Stimulated activated CD8-positive, alpha-beta memory T cell treated with anti-CD3 and anti-CD28 coated beads, Interleukin-12 subunit alpha, Interleukin-12 subunit beta, amount 100 ng/mL, for 24 hours (primary cell): ENCODE measurements around the gene CIDEC.
A peak's percentile ranks its signal among the peaks of the same experiment; 100 is the strongest.

Experiments
- DNase-seq: peaks from one replicate; pipeline ENCODE4 v3.0.0-alpha.2; 2020; ENCODE audit errors: extremely low read depth

Gene CIDEC

DNA sequence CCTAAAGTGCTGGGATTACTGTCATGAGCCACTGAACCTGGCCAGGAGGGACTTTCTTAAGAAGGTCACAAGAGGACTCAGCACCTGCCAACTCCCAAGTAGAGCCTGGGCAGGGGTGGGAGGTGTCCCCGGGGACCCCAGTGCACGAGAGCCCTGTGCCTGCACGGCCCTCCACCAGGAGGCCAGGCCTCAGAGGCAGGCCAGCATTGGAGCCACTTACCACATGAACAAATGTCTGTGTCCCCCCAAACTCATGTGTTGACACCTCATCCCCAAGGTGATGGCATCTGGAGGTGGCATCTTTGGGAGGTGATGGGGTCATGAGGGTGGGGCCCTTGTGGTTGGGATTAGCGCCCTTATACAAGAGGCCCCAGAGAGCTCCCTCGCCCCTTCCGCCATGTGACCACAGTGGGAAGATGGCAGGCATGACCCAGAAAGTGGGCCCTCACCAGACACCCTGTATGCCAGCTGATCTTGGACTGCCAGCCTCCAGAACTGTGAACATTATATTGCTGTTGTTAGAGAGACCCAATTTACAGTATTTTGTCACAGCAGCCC is 33.0 kb downstream of the CIDEC start:
- DNase-seq = no peak

DNA sequence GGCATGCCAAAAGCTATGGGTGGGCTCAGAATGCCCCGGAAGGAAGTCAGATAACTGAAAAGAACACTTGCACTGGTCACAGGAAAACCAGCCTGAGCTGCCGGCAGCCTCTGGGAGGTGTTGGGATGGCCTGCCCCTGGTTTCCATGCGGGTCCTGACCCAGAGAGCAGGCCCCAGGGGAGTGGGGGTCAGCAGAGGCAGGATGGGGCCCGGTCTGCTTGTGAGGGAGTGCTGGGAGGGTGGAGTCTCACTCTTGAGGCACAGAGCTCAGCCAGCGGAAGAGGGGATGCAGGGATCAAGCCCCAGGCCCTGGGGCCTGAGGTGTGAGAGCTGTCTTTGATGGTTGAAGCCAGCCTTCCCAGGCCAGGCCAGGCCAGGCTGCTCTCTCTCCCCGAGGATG is 33.8 kb downstream of the CIDEC start:
- DNase-seq = no peak

DNA sequence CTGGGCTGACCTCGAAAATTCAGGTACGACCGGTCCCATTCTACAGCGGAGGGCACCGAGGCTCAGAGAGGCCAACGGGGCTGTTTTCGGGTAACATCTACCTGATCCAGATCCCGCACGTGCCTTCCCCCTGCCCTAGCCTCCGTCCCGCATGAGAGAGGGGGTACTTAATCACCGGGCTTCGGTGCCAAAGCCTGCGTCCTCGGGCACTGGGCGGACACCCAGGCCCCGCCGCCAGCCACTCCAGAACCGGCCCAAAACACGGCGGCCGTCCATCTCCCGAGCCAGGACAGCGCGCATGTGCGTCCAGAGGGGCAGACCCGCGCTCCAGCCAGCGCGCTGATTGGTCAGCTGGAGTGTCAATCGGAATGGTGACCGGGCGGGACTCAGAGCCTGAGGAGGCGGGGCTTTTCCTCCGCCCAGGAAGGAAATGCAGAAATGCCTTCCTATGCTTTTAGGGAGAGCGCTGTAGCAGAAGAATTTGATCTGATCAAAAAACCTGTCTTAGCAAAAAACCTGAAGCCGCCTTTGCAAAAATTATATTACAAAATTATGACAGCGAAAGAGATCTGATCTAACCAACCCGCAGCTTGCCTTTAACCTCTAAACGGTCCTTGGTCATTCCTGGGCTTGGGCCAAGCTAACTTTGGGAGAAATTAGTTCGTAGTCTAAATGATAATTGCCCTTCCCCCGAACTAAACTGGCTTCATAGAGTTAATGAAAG is 36.2 kb downstream of the CIDEC start, which contains the start of gene RPUSD3:
RPUSD3 (minus strand) TSS at position 294 of the 724 bp plus-strand sequence; CDS start at position 276, 18 bp downstream.
- peak; percentile 84 for DNase-seq

GRCh38 chr3:9841015-9841414 is 39.0 kb downstream of the CIDEC start:
- no peak for DNase-seq

GRCh38 chr3:9838856-9839255 is 41.2 kb downstream of the CIDEC start:
- no peak for DNase-seq

GRCh38 chr3:9837701-9838582 is 42.1 kb downstream of the CIDEC start:
- no peak for DNase-seq

GRCh38 chr3:9834520-9835380 is 45.3 kb downstream of the CIDEC start:
- no peak for DNase-seq

- no peak for DNase-seq
Observed at GRCh38 chr3:9833078-9833477, 47.0 kb downstream of the CIDEC start.

DNA sequence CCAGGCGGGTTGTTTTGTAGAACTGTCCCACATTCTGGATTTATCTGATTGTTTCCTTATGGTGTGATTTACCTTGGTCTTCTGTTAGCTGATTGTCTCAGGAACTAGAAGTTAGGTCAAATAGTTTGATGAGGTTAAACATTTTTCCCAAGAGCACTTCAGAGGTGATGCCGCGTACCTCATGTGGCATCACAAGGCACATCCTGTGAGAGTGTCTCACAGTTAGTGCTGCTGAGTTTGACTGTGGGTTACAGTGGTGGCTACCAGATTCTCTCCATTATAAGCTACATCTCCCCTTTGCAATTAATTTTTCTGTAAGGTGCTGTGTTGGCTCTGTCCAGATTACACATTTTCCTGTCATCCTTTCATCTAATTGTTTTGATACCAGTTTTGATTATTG is 48.8 kb downstream of the CIDEC start:
- no peak for DNase-seq

- no peak for DNase-seq
Observed at GRCh38 chr3:9828801-9829755, 51.0 kb downstream of the CIDEC start.

GRCh38 chr3:9826815-9827573 is 53.1 kb downstream of the CIDEC start:
- DNase-seq = no peak

DNA sequence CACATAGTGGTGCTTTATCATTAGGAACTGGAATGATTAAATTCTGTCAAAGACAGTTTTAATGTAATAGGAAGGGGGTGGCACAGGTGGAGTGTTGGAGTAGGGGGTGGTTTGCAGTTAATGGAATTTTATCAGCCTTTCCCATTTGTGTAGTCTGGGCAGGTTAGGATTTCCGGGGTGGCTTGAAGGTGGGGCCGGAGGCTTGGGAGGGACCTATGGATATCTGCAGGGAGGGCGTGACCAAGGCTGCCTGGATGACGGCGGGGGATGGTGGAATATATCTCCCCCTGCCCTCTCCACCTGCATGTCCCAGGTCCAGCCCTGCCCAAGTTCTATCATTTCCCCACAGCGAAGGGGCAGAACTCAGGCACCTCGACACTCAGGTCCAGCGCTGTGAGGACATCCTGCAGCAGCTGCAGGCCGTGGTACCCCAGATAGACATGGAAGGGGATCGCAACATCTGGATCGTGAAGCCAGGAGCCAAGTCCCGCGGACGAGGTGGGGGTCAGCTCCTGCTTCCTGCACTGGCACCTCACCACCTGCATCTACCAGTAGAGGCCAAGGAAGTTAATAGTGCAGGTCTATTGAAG is 54.5 kb downstream of the CIDEC start:
- no peak for DNase-seq

DNA sequence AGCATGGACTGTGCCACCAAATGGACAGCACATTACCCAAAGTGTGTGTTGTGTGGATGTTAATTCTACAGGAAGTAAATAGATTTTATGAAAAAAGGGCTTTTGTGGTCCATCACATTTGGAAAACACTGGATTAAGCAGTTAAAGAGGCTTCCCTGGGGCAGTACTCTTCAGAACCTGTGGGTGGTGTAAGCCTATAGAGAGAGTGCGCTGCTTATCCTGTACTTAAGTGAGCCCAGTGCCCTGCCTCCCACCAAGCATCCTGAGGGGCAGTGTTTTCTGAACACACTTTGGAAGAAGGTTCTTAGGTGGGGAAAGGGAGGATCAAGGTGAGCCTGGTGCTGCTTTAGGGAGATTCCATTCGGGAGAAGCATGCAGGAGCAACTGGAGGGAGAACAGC is 59.1 kb downstream of the CIDEC start:
- DNase-seq = no peak

- no peak for DNase-seq
Observed at GRCh38 chr3:9820543-9820942, 59.5 kb downstream of the CIDEC start.

DNA sequence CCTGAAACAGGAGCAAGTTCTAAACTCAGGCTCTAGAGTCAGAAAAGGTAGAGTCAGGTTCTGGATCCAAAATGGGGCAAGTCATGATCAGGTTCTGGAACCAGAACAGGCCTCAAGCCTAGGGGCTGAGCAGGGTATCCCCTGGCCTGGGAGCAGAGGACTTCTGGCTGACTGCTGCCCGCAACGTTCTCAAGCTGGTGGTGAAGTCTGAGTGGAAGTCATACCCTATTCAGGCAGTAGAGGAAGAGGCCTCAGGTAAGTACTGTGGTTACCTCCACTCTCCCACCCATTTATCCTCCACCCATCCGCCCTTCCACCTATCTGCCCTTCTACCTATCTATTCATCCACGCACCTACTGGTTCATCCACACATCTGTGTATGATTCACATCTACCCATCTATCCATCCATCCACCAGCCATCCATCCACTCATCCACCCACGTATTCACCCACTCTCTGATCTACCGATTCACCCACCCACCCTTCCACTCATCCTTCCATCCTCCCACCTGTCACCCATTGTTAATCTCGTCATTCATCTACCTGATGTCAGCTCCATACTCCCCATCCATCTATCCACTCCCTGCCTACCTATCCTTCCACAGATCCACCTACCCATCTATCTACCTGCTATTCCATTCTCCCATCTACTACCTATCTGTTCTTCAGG is 61.3 kb downstream of the CIDEC start:
- DNase-seq = no peak

GRCh38 chr3:9817436-9817835 is 62.6 kb downstream of the CIDEC start:
- DNase-seq = no peak
